H1 (cell line): ENCODE results near the gene PLXNA4.

Experiments used
- ATF2 ChIP-seq: IDR thresholded peaks from 2 replicates; pipeline ENCODE4 v1.6.1; 2012; ENCODE audit warnings: low read length, inconsistent platforms
- BCL11A ChIP-seq, 2 experiments: IDR thresholded peaks; one replicate each; pipeline ENCODE4 v1.6.1; 2011; ENCODE audit warnings: low read depth in 2 of 2, low read length in 2 of 2, mild to moderate bottlenecking in 2 of 2
- CBX5 ChIP-seq: fragments of 300-800, 300-1000 bp; sonication (generic); IDR thresholded peaks from 2 replicates; pipeline ENCODE4 v1.7.1; 2016; ENCODE audit warnings: antibody characterized with exemption, low read length, low read depth
- CTCF ChIP-seq, 3 experiments: IDR thresholded peaks; 1 replicate in 2 of 3; 2 replicates in 1 of 3; pipeline versions ENCODE4 v1.5.1 to v1.6.1; 2011; ENCODE audit warnings: low read length in 3 of 3, mild to moderate bottlenecking in 3 of 3, inconsistent platforms in 2 of 3, low read depth in 1 of 3, moderate library complexity in 1 of 3; ENCODE audit not compliant: insufficient read depth in 1 of 3; ENCODE audit errors: control extremely low read depth in 1 of 3
- E2F6 ChIP-seq: IDR thresholded peaks from 2 replicates; pipeline ENCODE4 v1.6.1; 2012; ENCODE audit warnings: inconsistent platforms
- EP300 ChIP-seq, 2 experiments: IDR thresholded peaks; 1 replicate in 1 of 2; 2 replicates in 1 of 2; pipeline ENCODE4 v1.6.1; 2011 to 2012; ENCODE audit warnings: low read depth in 2 of 2, low read length in 2 of 2, mild to moderate bottlenecking in 2 of 2, borderline replicate concordance in 1 of 2, inconsistent platforms in 1 of 2, moderate library complexity in 1 of 2
- EZH2 ChIP-seq: fragments of 200-600 bp; sonication (generic); IDR thresholded peaks from 2 replicates; pipeline ENCODE4 v1.7.1; 2012; ENCODE audit warnings: low read depth, mild to moderate bottlenecking, moderate library complexity, low read length, inconsistent platforms; ENCODE audit not compliant: severe bottlenecking
- MAX ChIP-seq: IDR thresholded peaks from 2 replicates; pipeline ENCODE4 v1.6.1; 2012; ENCODE audit warnings: inconsistent platforms
- POLR2A ChIP-seq, 2 experiments: IDR thresholded peaks; 1 replicate in 1 of 2; 2 replicates in 1 of 2; pipeline ENCODE4 v1.6.1; 2011; ENCODE audit warnings: low read depth in 2 of 2, low read length in 2 of 2, mild to moderate bottlenecking in 2 of 2; ENCODE audit errors: control extremely low read depth in 1 of 2
- POLR2AphosphoS5 ChIP-seq: IDR thresholded peaks from 2 replicates; pipeline ENCODE4 v1.6.1; 2011; ENCODE audit warnings: low read depth, low read length
- RAD21 ChIP-seq, 2 experiments: IDR thresholded peaks in 1 of 2; conservative IDR thresholded peaks in 1 of 2; 2 replicates each; pipeline ENCODE4 v1.6.1; 2011; ENCODE audit warnings: low read depth in 2 of 2, low read length in 2 of 2, improper control_type of control experiment in 1 of 2, inconsistent platforms in 1 of 2, mild to moderate bottlenecking in 1 of 2, moderate library complexity in 1 of 2
- TBP ChIP-seq: IDR thresholded peaks from 2 replicates; pipeline ENCODE4 v1.6.1; 2011; ENCODE audit warnings: low read depth, low read length, improper control_type of control experiment
- YY1 ChIP-seq: IDR thresholded peaks from 2 replicates; pipeline ENCODE4 v1.6.1; 2011; ENCODE audit warnings: low read depth, mild to moderate bottlenecking, low read length
- ZNF274 ChIP-seq: IDR thresholded peaks from 2 replicates; pipeline ENCODE4 v1.7.0; 2012; ENCODE audit warnings: low read length, borderline replicate concordance; ENCODE audit errors: extremely low read depth

- TF ChIP-seq BCL11A (IDR thresholded peaks at IDR 0.05; ENCODE audit: low read depth in 2 of 2, low read length in 2 of 2), result no peak
- TF ChIP-seq CTCF (IDR thresholded peaks at IDR 0.05; ENCODE audit: control extremely low read depth in 1 of 3, insufficient read depth in 1 of 3, low read depth in 1 of 3, low read length in 3 of 3), result no peak
- no peak for TF ChIP-seq CBX5
- no peak for TF ChIP-seq TBP
- no peak for TF ChIP-seq RAD21 (IDR thresholded peaks at IDR 0.05 in 1 of 2, conservative IDR thresholded peaks at IDR 0.05 in 1 of 2; ENCODE audit: low read depth in 2 of 2, low read length in 2 of 2)
- no peak for TF ChIP-seq MAX
- TF ChIP-seq POLR2A (IDR thresholded peaks at IDR 0.05; ENCODE audit: control extremely low read depth in 1 of 2, low read depth in 2 of 2, low read length in 2 of 2), result no peak
- TF ChIP-seq EP300 (IDR thresholded peaks at IDR 0.05; ENCODE audit: borderline replicate concordance in 1 of 2, low read depth in 2 of 2, low read length in 2 of 2), result no peak
- TF ChIP-seq E2F6, result no peak
- no peak for TF ChIP-seq POLR2AphosphoS5
- TF ChIP-seq ATF2, result no peak
- TF ChIP-seq EZH2, result no peak
- no peak for TF ChIP-seq YY1
- TF ChIP-seq ZNF274, result no peak
Observed at GRCh38 chr7:132486274-132486610, 90.0 kb downstream of the PLXNA4 start.
